GM19239 (cell line): Measurements from ENCODE around the gene SGSM1.

Experiments used
- DNase-seq: peaks from one replicate; pipeline ENCODE4 v3.0.0; 2011; ENCODE audit warnings: low spot score; ENCODE audit not compliant: insufficient read length
- FAIRE-seq: peaks from 2 replicates; lab custom pipeline; 2011; peaks lifted over from hg19 to GRCh38; lab: Jason Lieb, UNC

The SGSM1 gene, protein sequence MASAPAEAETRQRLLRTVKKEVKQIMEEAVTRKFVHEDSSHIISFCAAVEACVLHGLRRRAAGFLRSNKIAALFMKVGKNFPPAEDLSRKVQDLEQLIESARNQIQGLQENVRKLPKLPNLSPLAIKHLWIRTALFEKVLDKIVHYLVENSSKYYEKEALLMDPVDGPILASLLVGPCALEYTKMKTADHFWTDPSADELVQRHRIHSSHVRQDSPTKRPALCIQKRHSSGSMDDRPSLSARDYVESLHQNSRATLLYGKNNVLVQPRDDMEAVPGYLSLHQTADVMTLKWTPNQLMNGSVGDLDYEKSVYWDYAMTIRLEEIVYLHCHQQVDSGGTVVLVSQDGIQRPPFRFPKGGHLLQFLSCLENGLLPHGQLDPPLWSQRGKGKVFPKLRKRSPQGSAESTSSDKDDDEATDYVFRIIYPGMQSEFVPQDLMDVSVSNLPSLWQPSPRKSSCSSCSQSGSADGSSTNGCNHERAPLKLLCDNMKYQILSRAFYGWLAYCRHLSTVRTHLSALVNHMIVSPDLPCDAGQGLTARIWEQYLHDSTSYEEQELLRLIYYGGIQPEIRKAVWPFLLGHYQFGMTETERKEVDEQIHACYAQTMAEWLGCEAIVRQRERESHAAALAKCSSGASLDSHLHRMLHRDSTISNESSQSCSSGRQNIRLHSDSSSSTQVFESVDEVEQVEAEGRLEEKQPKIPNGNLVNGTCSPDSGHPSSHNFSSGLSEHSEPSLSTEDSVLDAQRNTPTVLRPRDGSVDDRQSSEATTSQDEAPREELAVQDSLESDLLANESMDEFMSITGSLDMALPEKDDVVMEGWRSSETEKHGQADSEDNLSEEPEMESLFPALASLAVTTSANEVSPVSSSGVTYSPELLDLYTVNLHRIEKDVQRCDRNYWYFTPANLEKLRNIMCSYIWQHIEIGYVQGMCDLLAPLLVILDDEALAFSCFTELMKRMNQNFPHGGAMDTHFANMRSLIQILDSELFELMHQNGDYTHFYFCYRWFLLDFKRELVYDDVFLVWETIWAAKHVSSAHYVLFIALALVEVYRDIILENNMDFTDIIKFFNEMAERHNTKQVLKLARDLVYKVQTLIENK

GRCh38 chr22:24805790-24806662, at the start of gene SGSM1:
SGSM1 (plus strand) TSS chr22:24806211; CDS start chr22:24806326, 115 bp downstream.
- DNase-seq = peak; percentile 86
- no peak for FAIRE-seq

DNA sequence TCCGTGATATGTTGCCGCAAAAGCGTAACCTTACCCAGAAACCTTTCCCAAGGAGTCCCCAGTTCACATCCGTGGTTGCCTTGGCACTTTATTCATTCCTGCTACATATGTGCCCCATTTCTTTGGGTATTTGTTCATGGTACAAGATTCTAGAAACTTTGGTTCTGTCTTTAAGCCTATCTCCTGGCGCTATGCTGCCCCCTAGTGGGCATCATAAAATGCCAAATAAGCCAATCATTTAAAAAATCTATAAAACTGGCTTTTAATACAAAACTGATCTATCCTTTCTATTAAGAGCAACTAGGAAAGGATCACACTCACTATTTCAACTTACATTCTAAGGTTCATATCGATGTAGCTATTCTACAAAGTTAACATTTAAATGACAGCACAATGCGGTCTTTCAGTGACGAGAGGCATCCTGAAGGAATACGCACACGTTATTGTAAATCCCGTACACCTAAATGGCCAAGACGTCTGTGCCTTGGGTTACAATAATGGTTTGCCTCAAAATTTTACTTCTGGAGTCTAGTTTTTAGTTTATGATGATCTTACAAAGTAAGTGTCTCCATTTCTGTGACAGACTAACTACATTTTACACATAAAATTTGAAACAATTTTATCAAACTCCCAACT, 47.7 kb upstream of the SGSM1 start:
- DNase-seq = peak; percentile 27
- FAIRE-seq = peak; percentile 91

DNA sequence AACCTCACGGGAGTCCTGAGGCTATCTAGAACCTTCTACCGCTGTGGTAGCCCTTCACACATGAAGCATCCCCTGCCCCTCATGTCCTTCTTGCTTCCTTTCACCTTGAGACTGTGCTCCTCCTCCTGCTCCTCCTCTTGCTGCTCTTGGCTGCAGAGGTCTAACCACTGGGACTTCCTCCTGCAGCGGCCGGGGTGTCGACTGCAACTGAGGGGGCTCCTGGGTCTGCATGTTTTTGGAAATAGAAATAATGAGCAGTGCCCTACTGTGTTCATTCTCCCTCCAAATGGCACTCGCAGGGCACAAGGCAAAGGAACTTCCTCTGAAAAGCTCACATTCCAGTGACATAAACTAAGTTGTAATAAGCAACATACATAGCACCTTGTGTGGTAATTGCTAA, 46.2 kb upstream of the SGSM1 start:
- no peak for DNase-seq

GRCh38 chr22:24760708-24761306, 45.2 kb upstream of the SGSM1 start:
- DNase-seq = no peak
- no peak for FAIRE-seq

More for the DNA sequence above, 46.2 kb upstream of the SGSM1 start:
- no peak for FAIRE-seq

GRCh38 chr22:24761888-24762675, 43.9 kb upstream of the SGSM1 start:
- DNase-seq (no peak), FAIRE-seq (no peak)

GRCh38 chr22:24763872-24764485, 42.0 kb upstream of the SGSM1 start:
- no peak for DNase-seq
- no peak for FAIRE-seq

DNA sequence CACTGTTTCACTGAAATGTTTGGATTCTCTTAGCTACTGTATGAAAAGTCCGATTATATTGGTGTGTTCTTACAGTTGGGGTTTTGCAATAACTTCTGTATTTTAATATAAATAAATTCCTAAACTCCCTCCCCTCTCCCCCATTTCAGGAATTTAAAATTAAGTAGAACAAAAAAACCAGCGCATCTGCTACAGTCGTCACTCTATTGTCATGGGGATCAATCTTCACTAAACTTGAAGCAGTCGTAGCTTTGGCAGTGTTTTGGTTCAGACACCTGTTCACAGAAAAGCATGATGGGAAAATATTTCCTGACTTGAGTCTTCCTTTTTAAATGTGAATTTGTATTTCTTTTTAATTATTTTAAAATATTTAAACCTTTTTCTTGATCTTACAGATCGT, 40.8 kb upstream of the SGSM1 start:
- DNase-seq (no peak), FAIRE-seq (no peak)

- peak; percentile 74 for FAIRE-seq
- peak; percentile 27 for DNase-seq
These were observed 37.3 kb upstream of the SGSM1 start for GRCh38 chr22:24768537-24769374.

GRCh38 chr22:24772493-24773220, 33.4 kb upstream of the SGSM1 start:
- FAIRE-seq (no peak), DNase-seq (no peak)

- FAIRE-seq = no peak
- no peak for DNase-seq
These were observed 30.1 kb upstream of the SGSM1 start for GRCh38 chr22:24775769-24776492.

- DNase-seq = no peak
- no peak for FAIRE-seq
These were observed 29.5 kb upstream of the SGSM1 start for GRCh38 chr22:24776525-24776924.

DNA sequence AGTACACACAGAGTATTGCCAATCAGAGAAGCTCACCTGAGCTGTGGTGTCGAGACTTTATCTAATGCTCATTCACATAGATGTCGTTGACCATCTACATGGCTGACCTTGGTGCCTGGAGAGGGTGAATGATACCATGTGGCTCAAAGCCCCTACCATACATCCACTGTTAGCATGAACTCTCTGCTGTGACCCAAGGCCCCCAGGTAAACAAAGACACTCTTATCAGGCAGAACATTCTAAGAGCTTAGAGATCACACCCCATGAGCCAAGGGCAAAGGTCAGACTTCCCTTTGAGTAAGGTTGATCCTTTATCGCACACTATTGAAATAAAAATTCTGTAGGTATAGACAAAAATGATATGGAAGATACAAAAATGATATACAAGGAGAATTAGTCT, 16.5 kb upstream of the SGSM1 start:
- DNase-seq (no peak), FAIRE-seq (no peak)

- FAIRE-seq = no peak
- DNase-seq = no peak
These were observed 14.6 kb upstream of the SGSM1 start for GRCh38 chr22:24791362-24791761.

DNA sequence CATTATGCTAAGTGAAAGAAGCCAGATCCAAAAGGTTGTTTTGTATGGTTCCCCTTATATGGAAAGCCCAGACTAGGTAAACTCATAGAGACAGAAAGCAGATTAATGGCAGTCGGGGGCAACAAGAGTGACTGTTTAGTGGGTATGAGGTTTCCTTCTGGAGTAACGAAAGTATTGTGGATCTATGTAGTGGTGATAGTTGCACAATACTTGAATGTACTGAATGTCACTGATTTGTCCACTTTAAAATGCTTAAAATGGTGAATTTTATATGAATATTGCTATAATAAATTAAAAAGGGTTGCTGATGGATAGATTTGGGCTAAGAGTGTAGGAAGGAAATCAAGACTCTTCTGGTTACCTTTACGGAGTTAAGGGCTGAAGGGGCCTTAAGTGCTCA, 10.0 kb upstream of the SGSM1 start:
- no peak for DNase-seq
- FAIRE-seq = no peak

DNA sequence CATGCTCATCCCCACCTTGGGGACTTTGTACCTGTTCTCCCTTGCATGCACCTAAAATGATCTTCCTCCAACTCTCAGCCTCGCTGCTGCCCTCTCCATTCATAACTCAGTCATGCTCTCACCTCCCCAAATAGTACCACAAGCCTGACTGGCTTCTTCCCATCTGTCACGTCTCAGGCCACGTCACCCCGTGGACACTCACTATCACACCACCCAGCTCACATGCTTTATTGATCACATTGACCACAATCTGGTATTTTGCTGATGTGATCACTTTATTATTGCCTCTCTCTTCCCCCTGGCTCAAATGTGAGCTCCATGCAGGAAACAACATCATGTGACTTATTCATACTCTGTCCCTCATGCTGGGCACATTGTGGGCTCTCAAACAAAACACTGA, 9.2 kb upstream of the SGSM1 start:
- FAIRE-seq (no peak), DNase-seq (no peak)
